Gastrocnemius medialis (tissue), 4 donors: ENCODE measurements around the gene GDF7. TPM values are rescaled to one million over a fixed set of nuclear protein-coding genes. Genes with fewer than 3 reads are reported as not detected.

Experiments
- ATAC-seq, 2 donors: fragments of 150-250 bp; one replicate each; pipeline ENCODE4 v1.9.1; 2016
- DNase-seq, 2 donors: peaks; one replicate each; pipeline ENCODE4 v3.0.0-alpha.2; 2019
- H3K27ac ChIP-seq, 4 donors: fragments of 200-600 bp; sonication (generic); 1 replicate in 1 of 4; 2 replicates in 3 of 4; pipeline ENCODE4 v1.5.1; 2016 to 2018; ENCODE audit warnings: mild to moderate bottlenecking in 2 of 4, moderate library complexity in 1 of 4
- H3K27me3 ChIP-seq, 3 donors: fragments of 200-600 bp; sonication (generic) in 2 of 3; 1 replicate in 1 of 3; 2 replicates in 2 of 3; pipeline versions ENCODE4 v1.5.1 to v1.6.0; 2016 to 2019; ENCODE audit warnings: mild to moderate bottlenecking in 1 of 3, moderate library complexity in 1 of 3
- H3K36me3 ChIP-seq, 2 donors: fragments of 200-600 bp; sonication (generic) in 1 of 2; one replicate each; pipeline ENCODE4 v1.5.1; 2017 to 2018
- H3K4me1 ChIP-seq, 2 donors: fragments of 200-600 bp; sonication (generic) in 1 of 2; one replicate each; pipeline ENCODE4 v1.5.1; 2016 to 2017; ENCODE audit warnings: mild to moderate bottlenecking in 2 of 2
- H3K4me3 ChIP-seq, 4 donors: fragments of 200-600 bp; sonication (generic) in 3 of 4; 1 replicate in 1 of 4; 2 replicates in 3 of 4; pipeline ENCODE4 v1.5.1; 2016 to 2019; ENCODE audit warnings: mild to moderate bottlenecking in 2 of 4
- H3K9me3 ChIP-seq, 3 donors: fragments of 200-600 bp; sonication (generic) in 2 of 3; 1 replicate in 1 of 3; 2 replicates in 2 of 3; pipeline ENCODE4 v1.5.1; 2016 to 2019
- CTCF ChIP-seq, 5 experiments: fragments of 450-650 bp in 3 of 5; fragments of 200-600 bp in 2 of 5; sonication (generic) in 2 of 5; IDR thresholded peaks in 4 of 5; conservative IDR thresholded peaks in 1 of 5; 1 replicate in 4 of 5; 2 replicates in 1 of 5; pipeline ENCODE4 v1.5.1; 2016 to 2019; ENCODE audit warnings: antibody characterized with exemption in 5 of 5, mild to moderate bottlenecking in 3 of 5, moderate library complexity in 3 of 5
- POLR2A ChIP-seq, 2 donors: fragments of 450-650 bp; IDR thresholded peaks; one replicate each; pipeline ENCODE4 v1.6.1; 2017; ENCODE audit warnings: antibody characterized with exemption in 2 of 2, mild to moderate bottlenecking in 2 of 2, moderate library complexity in 2 of 2
- in situ Hi-C, 4 donors: fragments of 200-750 bp; cut with MboI; loops; one replicate each; pipeline versions ENCODE4 v1.15.0 to v1.8.0; 2017; ENCODE audit warnings: low sequenced_read_pairs in 4 of 4
- intact Hi-C: fragments of 100-400 bp; cut with DNase I; formaldehyde crosslinking; loops from one replicate; pipeline ENCODE4 v1.15.1; 2023; ENCODE audit warnings: low total_unique reads
- total RNA-seq, 4 donors: library from RNA; depleted of rRNA; stranded (reverse); fragments of >200 nt; gene quantifications; one replicate each; pipeline versions ENCODE4 v1.1.0 to v1.2.3, GENCODE V29; 2016

The GDF7 gene
- total RNA-seq = under 1 TPM in 3 of 4 donors, not detected in 1; 0.02 to 0.10 (median 0.07) TPM

DNA sequence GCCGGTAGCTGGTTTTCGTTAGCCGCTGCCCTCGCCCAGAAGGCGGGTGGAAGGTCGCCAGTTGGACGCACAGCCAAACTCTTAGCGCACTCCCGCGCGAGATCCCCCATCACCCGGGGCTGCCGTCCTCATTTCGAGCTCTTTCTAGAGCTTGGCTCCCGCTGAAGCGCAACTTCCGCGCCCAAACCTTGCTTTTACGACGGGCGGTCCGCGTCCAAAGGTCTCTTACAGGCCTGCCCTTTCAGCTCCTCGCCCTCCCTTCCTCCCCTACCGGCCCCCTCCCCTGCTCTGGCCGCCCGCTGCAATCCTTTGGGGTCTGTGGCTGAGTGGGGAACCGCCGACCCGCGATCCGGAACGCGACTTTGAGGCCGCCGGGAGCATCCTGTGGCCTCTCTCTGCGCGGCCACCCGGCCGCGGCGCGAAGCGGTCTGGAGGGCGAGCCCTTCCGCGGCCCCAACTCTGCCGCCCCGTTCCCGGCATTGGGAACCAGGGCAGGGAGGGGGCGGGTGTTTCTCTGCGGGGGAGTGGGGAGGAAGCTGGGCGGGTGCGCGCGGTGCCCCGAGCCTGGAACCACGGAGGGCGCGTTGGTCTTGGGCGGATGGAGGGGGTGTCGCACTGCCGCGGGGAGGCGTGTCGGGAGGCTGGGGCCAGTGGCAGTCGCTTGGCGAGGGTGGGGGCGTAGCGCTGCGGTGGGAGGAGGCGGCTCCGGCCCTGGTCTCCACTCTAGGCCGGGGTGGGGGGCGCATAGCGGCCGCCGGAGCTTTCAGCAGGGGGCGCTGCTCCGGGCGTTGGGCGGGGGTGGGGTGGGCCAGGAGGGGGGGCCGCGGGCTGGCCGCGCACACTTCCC, at the start of gene GDF7:
Gene GDF7, plus strand, starts transcription at position 841 of the 847 bp plus-strand sequence. CDS start 96 bp downstream, outside the sequence.
- Histone ChIP-seq H3K36me3 (no peaks in the 10 kb centered on the region), H3K4me1 (peaks cover 0 to 18% of the 10 kb centered on the region in 2 donors), H3K27me3 (peaks cover 83 to 87% (median 84%) of the 10 kb centered on the region in 3 donors), H3K27ac (no peak within 1 kb of the TSS), H3K9me3 (no peaks in the 10 kb centered on the region), H3K4me3 (peak within 1 kb of the TSS; percentile 44 to 57 (median 46))
- TF ChIP-seq POLR2A (IDR thresholded peaks at IDR 0.05) (no peak), CTCF (IDR thresholded peaks at IDR 0.05 in 4 of 5, conservative IDR thresholded peaks at IDR 0.05 in 1 of 5) (peak in 1 of 5 experiments; percentile 25)
- ATAC-seq (no peak), DNase-seq (no peak)
- in situ Hi-C loops = loop anchor here in 3 of 4 donors (10.0 to 25.0 kb wide), 3 partner anchors 298 to 448 kb away; partner anchors contain the start of gene TDRD15 (in 1 of the 3)
- intact Hi-C loops = no loop called here

GRCh38 chr2:20617892-20618467, 49.0 kb upstream of the GDF7 start:
- Histone ChIP-seq H3K36me3 (peaks cover 0 to 12% of the 10 kb centered on the region in 2 donors), H3K4me1 (peaks cover 72 to 92% of the 10 kb centered on the region in 2 donors), H3K27me3 (no peaks in the 10 kb centered on the region), H3K27ac (peak overlapping the region; percentile 87 to 95 (median 94)), H3K9me3 (no peaks in the 10 kb centered on the region), H3K4me3 (peak overlapping the region in 1 of 4 donors; percentile 1)
- in situ Hi-C loops (loop anchor here in 2 of 4 donors (10.0 kb wide), 1 partner anchor 73 kb away; no protein-coding TSS in a partner anchor), intact Hi-C loops (loop anchor here (1.0 to 5.0 kb wide), 3 partner anchors 39 to 171 kb away; partner anchors contain the start of gene RHOB)
- DNase-seq = peak; percentile 98 to 99
- ATAC-seq = peak; percentile 62 to 68
- TF ChIP-seq POLR2A (IDR thresholded peaks at IDR 0.05) (peak; percentile 40 to 50), CTCF (IDR thresholded peaks at IDR 0.05 in 4 of 5, conservative IDR thresholded peaks at IDR 0.05 in 1 of 5) (peak; percentile 69 to 81 (median 76))

DNA sequence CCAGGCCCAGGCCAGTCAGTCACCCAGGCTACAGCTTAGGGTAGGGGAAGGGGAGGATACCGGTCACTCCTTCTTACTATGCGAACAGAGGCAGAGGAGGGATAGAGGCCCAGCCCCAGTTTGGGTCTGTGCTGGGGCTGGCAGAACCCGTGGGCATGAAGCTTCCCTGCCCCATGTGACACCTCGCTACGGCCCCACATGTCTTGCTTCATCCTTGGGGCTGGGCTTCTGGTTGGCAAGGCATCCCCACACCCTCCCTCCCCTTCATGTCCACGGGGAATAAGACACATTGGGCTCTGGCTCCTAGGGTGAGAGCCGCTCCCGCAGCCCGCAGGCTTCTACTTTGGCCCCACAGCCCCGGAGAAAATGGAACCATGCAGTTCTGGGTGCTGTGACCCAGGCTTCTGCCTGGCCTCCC, 48.5 kb upstream of the GDF7 start:
- Histone ChIP-seq H3K9me3 (no peaks in the 10 kb centered on the region), H3K36me3 (peaks cover 0 to 12% of the 10 kb centered on the region in 2 donors), H3K27ac (peak overlapping the region; percentile 87 to 95 (median 94)), H3K4me1 (peaks cover 72 to 92% of the 10 kb centered on the region in 2 donors), H3K4me3 (no peak overlapping the region), H3K27me3 (no peaks in the 10 kb centered on the region)
- DNase-seq = peak; percentile 66 to 88
- TF ChIP-seq CTCF (IDR thresholded peaks at IDR 0.05 in 4 of 5, conservative IDR thresholded peaks at IDR 0.05 in 1 of 5) (no peak), POLR2A (IDR thresholded peaks at IDR 0.05) (peak; percentile 7 to 15)
- intact Hi-C loops (loop anchor here (1.0 to 5.0 kb wide), 3 partner anchors 39 to 171 kb away; partner anchors contain the start of gene RHOB), in situ Hi-C loops (loop anchor here in 2 of 4 donors (10.0 kb wide), 1 partner anchor 74 kb away; no protein-coding TSS in a partner anchor)
- ATAC-seq = peak; percentile 13 to 27

- Histone ChIP-seq H3K4me1 (peaks cover 72 to 92% of the 10 kb centered on the region in 2 donors), H3K27me3 (no peaks in the 10 kb centered on the region), H3K9me3 (no peaks in the 10 kb centered on the region), H3K4me3 (no peak overlapping the region), H3K36me3 (peaks cover 0 to 16% of the 10 kb centered on the region in 2 donors), H3K27ac (peak overlapping the region; percentile 87 to 95 (median 94))
- in situ Hi-C loops = loop anchor here in 2 of 4 donors (10.0 kb wide), 1 partner anchor 74 kb away; no protein-coding TSS in a partner anchor
- ATAC-seq (no peak), DNase-seq (no peak)
- TF ChIP-seq POLR2A (IDR thresholded peaks at IDR 0.05) (no peak), CTCF (IDR thresholded peaks at IDR 0.05 in 4 of 5, conservative IDR thresholded peaks at IDR 0.05 in 1 of 5) (no peak)
- intact Hi-C loops = loop anchor here (1.0 to 5.0 kb wide), 3 partner anchors 40 to 172 kb away; partner anchors contain the start of gene RHOB
These were observed 47.9 kb upstream of the GDF7 start for GRCh38 chr2:20618886-20619521.
